GM12873 (cell line): Measurements from ENCODE around the gene RBM17.

ENCODE experiments used
- TF ChIP-seq, protein P1 (sequence below): IDR thresholded peaks from 2 replicates; pipeline ENCODE4 v1.5.1; 2012; ENCODE audit warnings: low read depth, mild to moderate bottlenecking, moderate library complexity, low read length, control low read depth; ENCODE audit not compliant: insufficient read depth; ENCODE audit errors: missing control alignments

Gene RBM17

DNA sequence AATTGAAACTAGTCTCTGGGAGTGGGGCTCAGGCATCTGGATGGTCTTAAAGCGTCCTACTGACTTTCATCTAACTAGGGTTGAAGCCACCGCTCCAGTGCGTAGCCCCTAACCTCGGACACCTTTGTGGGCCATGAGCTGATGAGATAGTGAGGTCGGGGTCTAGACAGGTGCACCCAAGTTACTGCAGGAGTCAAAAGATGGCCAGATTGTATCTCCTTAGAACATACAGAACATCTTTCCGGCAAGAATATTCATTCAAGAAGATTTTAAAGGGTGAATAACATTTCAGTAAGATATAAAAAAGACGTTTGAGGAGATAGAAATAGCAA, 20.6 kb downstream of the RBM17 start:
- TF ChIP-seq, protein P1, sequence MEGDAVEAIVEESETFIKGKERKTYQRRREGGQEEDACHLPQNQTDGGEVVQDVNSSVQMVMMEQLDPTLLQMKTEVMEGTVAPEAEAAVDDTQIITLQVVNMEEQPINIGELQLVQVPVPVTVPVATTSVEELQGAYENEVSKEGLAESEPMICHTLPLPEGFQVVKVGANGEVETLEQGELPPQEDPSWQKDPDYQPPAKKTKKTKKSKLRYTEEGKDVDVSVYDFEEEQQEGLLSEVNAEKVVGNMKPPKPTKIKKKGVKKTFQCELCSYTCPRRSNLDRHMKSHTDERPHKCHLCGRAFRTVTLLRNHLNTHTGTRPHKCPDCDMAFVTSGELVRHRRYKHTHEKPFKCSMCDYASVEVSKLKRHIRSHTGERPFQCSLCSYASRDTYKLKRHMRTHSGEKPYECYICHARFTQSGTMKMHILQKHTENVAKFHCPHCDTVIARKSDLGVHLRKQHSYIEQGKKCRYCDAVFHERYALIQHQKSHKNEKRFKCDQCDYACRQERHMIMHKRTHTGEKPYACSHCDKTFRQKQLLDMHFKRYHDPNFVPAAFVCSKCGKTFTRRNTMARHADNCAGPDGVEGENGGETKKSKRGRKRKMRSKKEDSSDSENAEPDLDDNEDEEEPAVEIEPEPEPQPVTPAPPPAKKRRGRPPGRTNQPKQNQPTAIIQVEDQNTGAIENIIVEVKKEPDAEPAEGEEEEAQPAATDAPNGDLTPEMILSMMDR = no peak

DNA sequence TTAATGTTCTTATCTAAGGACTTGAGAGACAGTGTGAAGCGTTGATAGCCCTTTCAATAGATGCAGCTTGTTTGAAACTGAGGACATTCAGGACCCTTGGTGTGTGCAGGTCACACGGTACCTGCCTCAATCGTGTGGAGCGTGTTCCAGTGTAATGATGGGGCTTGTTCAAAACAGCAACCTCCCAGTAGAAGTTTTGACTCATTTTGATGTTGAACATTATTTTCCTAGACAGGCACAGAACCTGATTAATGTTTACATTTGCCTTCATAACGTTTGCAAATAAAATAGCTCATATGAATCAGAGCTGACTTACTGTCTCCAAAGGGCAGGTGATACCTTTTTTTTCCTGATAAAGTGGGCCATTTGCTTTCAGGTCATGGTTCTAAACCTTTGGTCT, 21.3 kb downstream of the RBM17 start:
- TF ChIP-seq, protein P1 = no peak

DNA sequence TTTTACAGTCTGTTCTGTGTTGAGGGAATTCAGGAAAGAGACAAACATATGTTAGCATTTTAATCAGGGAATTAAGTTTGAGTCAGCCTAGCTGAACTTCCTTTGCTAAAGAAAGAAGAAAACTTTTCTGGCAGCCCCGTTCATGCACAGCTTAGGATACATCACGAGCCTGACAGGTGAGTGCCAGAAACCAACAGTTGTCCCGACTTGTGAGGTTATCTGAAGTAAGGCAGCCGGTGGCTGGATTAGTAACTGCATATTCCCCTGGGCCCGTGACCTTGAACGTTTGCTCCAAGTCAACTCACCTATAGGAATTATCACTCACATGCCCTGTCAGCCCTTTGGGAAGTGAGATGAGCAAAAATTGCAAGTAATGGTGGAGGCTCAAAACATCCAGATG, 24.1 kb downstream of the RBM17 start:
- TF ChIP-seq, protein P1 = no peak

DNA sequence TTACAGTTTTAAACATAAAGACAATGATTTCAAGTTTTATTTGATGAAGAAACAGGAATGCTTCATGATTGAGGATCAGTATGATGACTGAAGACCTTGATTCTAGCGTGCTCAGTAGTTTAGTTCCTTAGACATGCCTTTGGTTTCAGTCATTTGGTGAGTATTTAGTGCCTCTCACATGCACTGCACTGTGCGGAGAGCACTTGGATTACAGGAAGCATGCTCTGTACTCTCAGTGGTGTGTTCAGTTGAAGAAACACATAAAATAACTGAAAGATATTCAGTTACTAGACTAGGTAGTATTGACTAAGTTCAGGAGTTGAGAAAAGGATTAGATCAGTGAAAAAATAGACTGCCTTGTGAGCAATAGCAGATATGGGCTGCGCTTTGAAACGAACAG, 25.5 kb downstream of the RBM17 start:
- TF ChIP-seq, protein P1 = no peak

DNA sequence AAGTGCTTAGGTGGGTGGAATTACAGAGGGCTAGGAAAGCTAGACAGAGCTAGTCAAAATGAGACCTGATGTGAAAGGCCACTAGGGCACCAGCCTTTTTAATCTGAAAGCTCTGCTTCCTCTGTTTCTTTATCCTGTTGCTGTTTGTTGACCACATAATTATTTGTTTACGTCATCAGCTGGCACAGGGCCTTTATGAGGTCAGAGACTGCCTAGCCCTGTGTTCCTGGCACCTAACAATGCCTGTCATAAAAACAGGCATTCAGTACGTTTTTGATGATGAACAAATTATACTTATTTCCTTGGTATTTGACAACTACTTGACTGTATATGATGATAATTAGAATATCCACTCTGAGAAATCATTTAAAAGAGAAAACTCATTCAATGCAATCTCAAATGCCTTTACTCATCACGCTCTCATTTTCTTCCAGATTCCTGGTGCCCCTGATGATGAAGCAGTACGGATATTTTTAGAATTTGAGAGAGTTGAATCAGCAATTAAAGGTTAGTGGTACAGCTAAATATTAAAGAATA, 26.0 kb downstream of the RBM17 start:
- TF ChIP-seq, protein P1 = no peak

DNA sequence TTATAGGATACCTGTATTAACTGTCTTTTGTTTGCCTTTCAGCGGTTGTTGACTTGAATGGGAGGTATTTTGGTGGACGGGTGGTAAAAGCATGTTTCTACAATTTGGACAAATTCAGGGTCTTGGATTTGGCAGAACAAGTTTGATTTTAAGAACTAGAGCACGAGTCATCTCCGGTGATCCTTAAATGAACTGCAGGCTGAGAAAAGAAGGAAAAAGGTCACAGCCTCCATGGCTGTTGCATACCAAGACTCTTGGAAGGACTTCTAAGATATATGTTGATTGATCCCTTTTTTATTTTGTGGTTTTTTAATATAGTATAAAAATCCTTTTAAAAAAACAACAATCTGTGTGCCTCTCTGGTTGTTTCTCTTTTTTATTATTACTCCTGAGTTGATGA, 26.6 kb downstream of the RBM17 start:
- TF ChIP-seq, protein P1 = no peak

DNA sequence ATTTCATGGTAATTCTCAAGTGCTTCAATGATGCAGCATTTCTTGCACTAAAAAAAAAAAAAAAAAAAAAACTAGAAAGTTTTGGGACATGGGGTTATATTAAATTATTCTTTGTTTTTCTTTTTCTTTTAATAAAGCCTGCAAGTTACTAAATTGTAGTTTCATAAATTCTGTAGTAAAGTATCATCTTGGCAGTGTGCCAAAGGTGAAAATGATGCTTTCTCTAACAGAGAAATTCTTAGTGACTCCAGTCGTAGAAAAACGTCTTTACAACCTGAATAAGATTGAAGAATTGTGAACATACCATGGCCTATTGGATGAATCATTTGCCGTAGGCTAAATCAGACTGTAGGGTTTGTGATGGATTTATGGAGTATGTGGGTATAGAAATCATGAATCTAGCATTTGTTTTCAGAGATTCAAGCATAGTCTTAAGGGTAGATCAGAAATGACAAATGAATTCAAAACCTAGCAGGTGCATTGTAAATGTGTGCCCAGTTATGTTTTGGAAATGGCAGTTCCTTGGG, 27.1 kb downstream of the RBM17 start:
- TF ChIP-seq, protein P1 = no peak
